GM12864 (cell line): Measurements from ENCODE around the gene LRFN4.

ENCODE experiments used
- DNase-seq: peaks from one replicate; pipeline ENCODE4 v3.0.0-alpha.2; 2011; ENCODE audit warnings: low read depth
- H3K4me3 ChIP-seq: 2 replicates; pipeline ENCODE4 v1.5.1; 2011; ENCODE audit warnings: mild to moderate bottlenecking, low read depth, low read length, control low read depth
- TF ChIP-seq, protein P1 (sequence below): IDR thresholded peaks from 2 replicates; pipeline ENCODE4 v1.5.1; 2011; ENCODE audit warnings: low read depth, mild to moderate bottlenecking, moderate library complexity, low read length, control low read depth, inconsistent platforms; ENCODE audit errors: missing control alignments

Gene LRFN4

DNA sequence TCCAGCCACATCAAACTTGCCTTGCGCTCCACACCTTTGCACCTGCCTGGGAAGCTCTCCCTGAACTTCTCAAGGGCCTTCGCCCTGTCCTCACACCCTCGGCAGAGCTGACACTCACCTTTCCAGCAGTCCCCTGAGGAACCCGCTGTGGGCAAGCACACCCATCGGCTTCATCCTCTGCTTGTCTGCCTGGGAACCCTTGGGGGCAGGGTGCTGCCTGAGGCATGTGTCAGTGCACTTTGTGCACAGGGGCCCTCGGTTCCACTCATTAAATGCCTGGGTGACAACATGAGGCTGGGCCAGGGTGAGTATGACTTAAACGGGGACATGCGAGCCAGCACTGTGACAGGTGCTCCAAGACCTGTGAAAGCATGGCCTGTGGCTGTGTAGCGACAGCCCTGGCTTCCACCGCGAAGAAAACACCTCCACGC lies 2.6 kb upstream of the LRFN4 start:
- no peak overlapping the region for H3K4me3 ChIP-seq
- TF ChIP-seq, protein P1, sequence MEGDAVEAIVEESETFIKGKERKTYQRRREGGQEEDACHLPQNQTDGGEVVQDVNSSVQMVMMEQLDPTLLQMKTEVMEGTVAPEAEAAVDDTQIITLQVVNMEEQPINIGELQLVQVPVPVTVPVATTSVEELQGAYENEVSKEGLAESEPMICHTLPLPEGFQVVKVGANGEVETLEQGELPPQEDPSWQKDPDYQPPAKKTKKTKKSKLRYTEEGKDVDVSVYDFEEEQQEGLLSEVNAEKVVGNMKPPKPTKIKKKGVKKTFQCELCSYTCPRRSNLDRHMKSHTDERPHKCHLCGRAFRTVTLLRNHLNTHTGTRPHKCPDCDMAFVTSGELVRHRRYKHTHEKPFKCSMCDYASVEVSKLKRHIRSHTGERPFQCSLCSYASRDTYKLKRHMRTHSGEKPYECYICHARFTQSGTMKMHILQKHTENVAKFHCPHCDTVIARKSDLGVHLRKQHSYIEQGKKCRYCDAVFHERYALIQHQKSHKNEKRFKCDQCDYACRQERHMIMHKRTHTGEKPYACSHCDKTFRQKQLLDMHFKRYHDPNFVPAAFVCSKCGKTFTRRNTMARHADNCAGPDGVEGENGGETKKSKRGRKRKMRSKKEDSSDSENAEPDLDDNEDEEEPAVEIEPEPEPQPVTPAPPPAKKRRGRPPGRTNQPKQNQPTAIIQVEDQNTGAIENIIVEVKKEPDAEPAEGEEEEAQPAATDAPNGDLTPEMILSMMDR: no peak
- no peak for DNase-seq

DNA sequence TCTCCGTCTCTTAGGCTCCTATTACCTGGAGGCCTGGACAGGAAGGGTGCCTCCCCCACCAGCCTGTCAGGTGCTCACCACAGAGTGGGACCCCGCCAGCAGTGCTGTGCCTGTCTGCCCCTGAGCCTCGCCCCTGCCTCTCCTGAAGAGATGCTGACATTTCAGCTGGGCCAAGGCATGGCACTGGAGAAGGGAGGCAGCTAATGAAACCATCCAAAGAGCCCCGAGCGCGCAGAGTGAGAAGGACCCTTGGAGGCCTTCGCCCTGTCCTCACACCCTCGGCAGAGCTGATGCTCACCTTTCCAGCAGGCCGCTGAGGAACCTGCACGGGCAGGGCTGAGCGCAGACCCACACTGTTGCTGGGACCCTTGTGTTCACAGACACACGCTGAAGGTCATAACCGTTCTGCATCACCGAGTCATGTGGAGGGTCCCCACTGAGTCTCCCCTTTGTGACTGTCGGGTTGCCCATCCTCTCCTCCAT lies 2.1 kb upstream of the LRFN4 start:
- TF ChIP-seq, protein P1: no peak
- no peak for DNase-seq
- no peak overlapping the region for H3K4me3 ChIP-seq

GRCh38 chr11:66855574-66856495 lies 1.0 kb upstream of the LRFN4 start:
- peak; percentile 54 for DNase-seq
- peak overlapping the region; percentile 91 for H3K4me3 ChIP-seq
- TF ChIP-seq, protein P1: no peak

- TF ChIP-seq, protein P1: no peak
- peak overlapping the region; percentile 91 for H3K4me3 ChIP-seq
- DNase-seq: no peak
Observed at GRCh38 chr11:66857234-66857926, 516 bp downstream of the LRFN4 start.

DNA sequence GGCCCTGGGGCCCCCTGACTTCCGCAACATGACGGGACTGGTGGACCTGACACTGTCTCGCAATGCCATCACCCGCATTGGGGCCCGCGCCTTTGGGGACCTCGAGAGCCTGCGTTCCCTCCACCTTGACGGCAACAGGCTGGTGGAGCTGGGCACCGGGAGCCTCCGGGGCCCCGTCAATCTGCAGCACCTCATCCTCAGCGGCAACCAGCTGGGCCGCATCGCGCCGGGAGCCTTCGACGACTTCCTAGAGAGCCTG lies 992 bp downstream of the LRFN4 start:
- H3K4me3 ChIP-seq: peak overlapping the region; percentile 91

GRCh38 chr11:66858186-66858938 lies 1.5 kb downstream of the LRFN4 start:
- no peak for DNase-seq
- no peak overlapping the region for H3K4me3 ChIP-seq
- TF ChIP-seq, protein P1: no peak

More for the DNA sequence above, 992 bp downstream of the LRFN4 start:
- TF ChIP-seq, protein P1: no peak
- no peak for DNase-seq
